ENCODE data around the gene KIAA0232.

GRCh38 chr4:6869944-6870343 is 87.4 kb downstream of the KIAA0232 start:
- no peak for TF ChIP-seq CTCF (IDR thresholded peaks at IDR 0.05)
- TF ChIP-seq POLR2A (IDR thresholded peaks at IDR 0.05): no peak
- no peak for TF ChIP-seq EP300 (IDR thresholded peaks at IDR 0.05)

All from gastroesophageal sphincter (tissue), 3 donors.